Measurements from ENCODE around the gene KCNT1. TPM values are rescaled to one million over a fixed set of nuclear protein-coding genes. Genes with fewer than 3 reads are reported as not detected.
"Not testable (repeated sequence)": the region's sequence is repeated elsewhere in the genome, so short reads cannot be mapped to it uniquely, and the experiment has no call there.

The KCNT1 gene
- polyA plus RNA-seq, 4 donors, result 0.08 to 0.24 (median 0.22) TPM

GRCh38 chr9:135671591-135672041 lies 30.4 kb upstream of the KCNT1 start:
- DNase-seq (ENCODE audit: low read depth in 4 of 4, low spot score in 3 of 4), result no peak

GRCh38 chr9:135672786-135673185 lies 29.2 kb upstream of the KCNT1 start:
- not testable (repeated sequence) for DNase-seq (ENCODE audit: low read depth in 4 of 4, low spot score in 3 of 4)

- no peak for DNase-seq (ENCODE audit: low read depth in 4 of 4, low spot score in 3 of 4)
These were observed 28.0 kb upstream of the KCNT1 start for GRCh38 chr9:135673941-135674340.

- DNase-seq (ENCODE audit: low read depth in 4 of 4, low spot score in 3 of 4), result no peak
These were observed 27.0 kb upstream of the KCNT1 start for GRCh38 chr9:135674977-135675376.

GRCh38 chr9:135676891-135677290 lies 25.1 kb upstream of the KCNT1 start:
- no peak for DNase-seq (ENCODE audit: low read depth in 4 of 4, low spot score in 3 of 4)

GRCh38 chr9:135677641-135678168 lies 24.3 kb upstream of the KCNT1 start:
- DNase-seq (ENCODE audit: low read depth in 4 of 4, low spot score in 3 of 4), result no peak

GRCh38 chr9:135678236-135679017 lies 23.6 kb upstream of the KCNT1 start:
- DNase-seq (ENCODE audit: low read depth in 4 of 4, low spot score in 3 of 4), result no peak

- DNase-seq (ENCODE audit: low read depth in 4 of 4, low spot score in 3 of 4), result no peak
These were observed 21.9 kb upstream of the KCNT1 start for GRCh38 chr9:135680056-135680455.

GRCh38 chr9:135681161-135681560 lies 20.8 kb upstream of the KCNT1 start:
- no peak for DNase-seq (ENCODE audit: low read depth in 4 of 4, low spot score in 3 of 4)

- DNase-seq (ENCODE audit: low read depth in 4 of 4, low spot score in 3 of 4), result no peak
These were observed 18.5 kb upstream of the KCNT1 start for GRCh38 chr9:135683401-135684034.

- DNase-seq (ENCODE audit: low read depth in 4 of 4, low spot score in 3 of 4), result no peak
These were observed 17.3 kb upstream of the KCNT1 start for GRCh38 chr9:135684691-135685090.

- DNase-seq (ENCODE audit: low read depth in 4 of 4, low spot score in 3 of 4), result no peak
These were observed 14.8 kb upstream of the KCNT1 start for GRCh38 chr9:135687216-135687615.

- no peak for DNase-seq (ENCODE audit: low read depth in 4 of 4, low spot score in 3 of 4)
These were observed 13.0 kb upstream of the KCNT1 start for GRCh38 chr9:135689011-135689410.

- DNase-seq (ENCODE audit: low read depth in 4 of 4, low spot score in 3 of 4), result no peak
These were observed 11.0 kb upstream of the KCNT1 start for GRCh38 chr9:135690836-135691570.

GRCh38 chr9:135692410-135692809 lies 9.6 kb upstream of the KCNT1 start:
- DNase-seq (ENCODE audit: low read depth in 4 of 4, low spot score in 3 of 4), result no peak

- DNase-seq (ENCODE audit: low read depth in 4 of 4, low spot score in 3 of 4), result no peak
These were observed 8.7 kb upstream of the KCNT1 start for GRCh38 chr9:135693265-135693664.

GRCh38 chr9:135693771-135694170 lies 8.2 kb upstream of the KCNT1 start:
- no peak for DNase-seq (ENCODE audit: low read depth in 4 of 4, low spot score in 3 of 4)

- DNase-seq (ENCODE audit: low read depth in 4 of 4, low spot score in 3 of 4), result no peak
These were observed 7.6 kb upstream of the KCNT1 start for GRCh38 chr9:135694414-135694813.

- DNase-seq (ENCODE audit: low read depth in 4 of 4, low spot score in 3 of 4), result no peak
These were observed 6.9 kb upstream of the KCNT1 start for GRCh38 chr9:135695036-135695435.

GRCh38 chr9:135695642-135696041 lies 6.3 kb upstream of the KCNT1 start:
- no peak for DNase-seq (ENCODE audit: low read depth in 4 of 4, low spot score in 3 of 4)

GRCh38 chr9:135696446-135696845 lies 5.5 kb upstream of the KCNT1 start:
- DNase-seq (ENCODE audit: low read depth in 4 of 4, low spot score in 3 of 4), result no peak
